SK-N-DZ (cell line): ENCODE results near the gene PRRC2A.
"Not testable (repeated sequence)": the region's sequence is repeated elsewhere in the genome, so short reads cannot be mapped to it uniquely, and the experiment has no call there.

Experiments used
- DNase-seq: peaks from one replicate; pipeline ENCODE4 v3.0.0-alpha.2; 2015; ENCODE audit warnings: low spot score

The PRRC2A gene

DNA sequence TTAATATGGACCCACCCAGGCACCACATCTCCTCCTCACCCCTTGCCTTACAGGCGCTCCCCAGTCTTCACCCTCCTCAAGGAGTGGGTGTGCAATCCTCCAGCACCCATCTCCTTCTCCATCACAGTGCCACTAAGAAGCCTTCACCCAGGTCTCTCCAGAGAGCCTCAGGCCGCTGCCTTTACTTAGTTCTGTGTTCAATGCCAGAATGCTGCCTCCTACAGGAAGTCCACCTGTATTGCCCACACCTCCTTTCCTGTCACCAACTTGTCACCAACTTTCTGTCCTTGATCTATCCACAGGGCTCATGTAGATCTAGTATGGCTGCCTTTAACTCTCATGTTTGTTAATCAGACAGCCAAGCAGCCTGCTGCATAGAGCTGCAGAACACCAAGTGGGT is 35.0 kb upstream of the PRRC2A start:
- DNase-seq: no peak

DNA sequence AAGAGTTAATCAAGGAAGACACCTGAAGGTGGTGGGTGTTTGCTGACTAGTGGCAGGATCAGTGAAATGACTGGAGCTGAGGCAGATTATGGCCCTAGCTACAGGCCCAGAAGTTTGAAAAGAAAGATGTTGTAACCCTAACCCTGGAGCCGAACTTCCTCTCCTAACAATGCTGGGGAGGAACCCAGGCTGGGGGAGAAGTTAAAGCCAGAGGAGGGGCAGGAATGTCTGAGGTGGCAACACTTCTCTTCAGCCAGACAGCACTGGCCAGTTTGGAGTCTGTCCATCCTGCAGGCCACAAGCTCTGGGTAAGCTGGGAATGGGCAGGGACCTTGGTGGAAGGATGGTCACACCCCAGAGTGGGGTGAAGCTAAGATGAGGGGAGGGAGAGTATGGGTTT is 34.5 kb upstream of the PRRC2A start, which contains the start of gene LST1:
LST1 (plus strand) TSS at position 270 of the 400 bp plus-strand sequence. CDS start 1,023 bp downstream, outside the sequence.
- DNase-seq: no peak

DNA sequence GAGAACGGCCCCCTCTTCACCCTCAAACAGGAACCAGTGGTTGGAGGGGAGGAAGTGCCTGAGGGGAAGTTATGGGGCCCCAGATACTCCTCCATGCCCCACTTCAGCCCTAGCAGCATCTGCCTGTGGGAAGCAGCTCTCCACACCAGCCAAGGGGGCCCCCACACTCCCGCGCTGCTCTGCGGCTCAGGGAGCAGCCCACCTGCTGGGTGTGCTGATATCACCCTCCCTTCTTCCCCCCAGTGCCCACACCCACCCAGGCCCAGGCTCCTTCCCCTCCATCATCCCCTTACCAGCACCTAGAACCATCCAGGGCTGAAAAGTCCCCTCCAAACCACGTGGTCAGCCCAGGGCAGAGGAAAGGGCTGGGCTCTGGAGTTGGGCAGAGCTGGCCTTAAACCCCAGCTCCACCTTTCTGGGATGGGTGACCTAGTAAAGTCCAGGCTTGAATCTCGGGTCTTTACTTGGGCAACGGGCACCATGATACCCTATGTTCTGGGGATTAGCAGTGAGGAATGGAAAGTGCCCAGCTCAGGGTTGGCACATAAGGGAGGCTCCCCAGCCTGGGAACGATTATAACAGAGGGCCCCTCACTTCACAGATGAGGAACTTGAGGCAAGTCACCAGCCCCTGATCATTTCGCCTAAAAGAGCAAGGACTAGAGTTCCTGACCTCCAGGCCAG is 33.8 kb upstream of the PRRC2A start:
- DNase-seq: no peak

DNA sequence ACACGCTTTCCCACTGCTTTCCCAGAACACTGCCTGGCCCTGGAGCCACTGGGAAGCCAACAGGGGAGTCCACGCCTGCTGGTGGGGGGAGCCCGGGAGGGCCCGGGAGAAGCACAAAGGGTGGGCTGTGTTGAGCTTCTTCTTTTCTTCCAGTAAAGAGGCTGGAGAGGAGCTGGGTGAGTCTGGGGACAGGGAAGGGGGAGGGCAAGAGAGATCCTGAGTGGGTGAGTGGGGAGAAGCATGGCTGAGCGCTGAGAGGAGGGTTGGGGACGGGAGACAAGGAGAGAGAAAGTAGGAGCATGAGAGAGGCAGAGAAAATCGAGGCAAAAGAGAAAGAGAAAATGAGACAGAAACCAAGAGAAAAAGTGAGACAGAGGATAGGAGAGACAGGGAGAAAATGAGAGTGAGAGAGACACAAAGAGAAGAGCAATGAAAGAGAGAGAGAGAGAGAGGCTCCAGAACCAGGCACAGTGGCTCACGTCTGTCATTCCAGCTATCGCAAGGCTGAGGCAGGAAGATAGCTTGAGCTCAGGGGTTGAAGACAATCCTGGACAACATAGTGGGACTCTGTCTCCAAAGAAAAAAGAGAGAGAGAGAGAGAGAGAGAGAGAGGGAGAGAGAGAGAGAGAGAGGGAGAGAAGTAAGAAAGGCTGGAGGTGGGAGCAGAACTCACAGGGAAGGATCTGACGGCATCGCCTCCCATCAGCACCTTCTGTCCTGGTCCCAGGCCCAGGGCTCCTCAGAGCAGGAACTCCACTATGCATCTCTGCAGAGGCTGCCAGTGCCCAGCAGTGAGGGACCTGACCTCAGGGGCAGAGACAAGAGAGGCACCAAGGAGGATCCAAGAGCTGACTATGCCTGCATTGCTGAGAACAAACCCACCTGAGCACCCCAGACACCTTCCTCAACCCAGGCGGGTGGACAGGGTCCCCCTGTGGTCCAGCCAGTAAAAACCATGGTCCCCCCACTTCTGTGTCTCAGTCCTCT is 32.4 kb upstream of the PRRC2A start:
- no peak for DNase-seq

DNA sequence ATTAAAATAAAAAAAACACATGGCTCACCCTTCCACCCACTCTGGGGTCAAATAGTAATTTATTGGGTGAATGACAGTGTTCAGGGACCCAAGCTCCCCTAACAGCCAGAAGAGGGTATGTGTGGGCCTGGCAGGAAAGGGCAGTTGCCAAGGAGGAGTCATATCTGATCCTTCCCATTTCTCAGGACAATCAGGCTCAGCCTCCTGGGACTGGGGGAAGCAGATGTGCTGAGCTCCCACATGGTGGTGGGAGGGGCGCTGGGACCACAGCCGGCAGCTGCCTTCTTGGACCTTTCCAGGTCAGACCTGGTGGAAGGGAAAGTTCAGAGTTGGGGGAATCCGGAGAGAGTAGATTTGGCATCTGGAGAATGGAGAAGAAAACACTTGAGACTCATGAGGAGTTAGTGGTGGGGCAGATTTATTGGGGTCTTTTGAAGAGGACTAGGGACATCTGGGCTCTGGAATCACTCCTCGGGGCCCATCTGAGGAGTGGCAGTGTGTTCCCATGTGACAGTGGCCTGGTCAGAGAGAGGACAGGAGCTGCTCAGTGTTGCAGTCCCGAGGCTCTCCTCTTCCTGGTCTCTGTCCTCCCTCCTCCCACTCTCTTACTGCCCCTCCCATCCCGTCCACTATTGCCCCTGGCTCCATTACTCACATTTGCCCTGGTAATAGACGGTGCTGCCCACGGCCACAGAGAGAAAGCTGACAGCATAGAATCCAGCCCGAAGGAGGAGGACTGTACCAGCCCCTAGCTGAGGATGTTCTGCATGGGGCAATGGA is 31.5 kb upstream of the PRRC2A start:
- DNase-seq: peak; percentile 71

DNA sequence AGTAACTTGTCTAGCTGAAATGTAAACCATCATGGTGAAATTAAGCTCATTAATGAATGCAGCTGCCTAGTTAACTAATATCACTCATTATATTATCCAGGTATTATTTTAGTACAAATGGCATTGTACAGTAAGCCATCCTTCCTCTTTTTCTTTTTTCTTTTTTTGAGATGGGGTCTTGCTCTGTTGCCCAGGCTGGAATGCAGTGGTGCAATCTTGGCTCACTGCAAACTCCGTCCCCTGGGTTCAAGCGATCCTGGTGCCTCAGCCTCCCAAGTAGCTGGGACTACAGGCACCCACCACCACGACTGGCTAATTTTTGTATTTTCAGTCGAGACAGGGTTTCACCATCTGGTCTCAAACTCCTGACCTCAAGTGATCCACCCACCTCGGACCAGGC is 29.8 kb upstream of the PRRC2A start:
- DNase-seq: not testable (repeated sequence)

DNA sequence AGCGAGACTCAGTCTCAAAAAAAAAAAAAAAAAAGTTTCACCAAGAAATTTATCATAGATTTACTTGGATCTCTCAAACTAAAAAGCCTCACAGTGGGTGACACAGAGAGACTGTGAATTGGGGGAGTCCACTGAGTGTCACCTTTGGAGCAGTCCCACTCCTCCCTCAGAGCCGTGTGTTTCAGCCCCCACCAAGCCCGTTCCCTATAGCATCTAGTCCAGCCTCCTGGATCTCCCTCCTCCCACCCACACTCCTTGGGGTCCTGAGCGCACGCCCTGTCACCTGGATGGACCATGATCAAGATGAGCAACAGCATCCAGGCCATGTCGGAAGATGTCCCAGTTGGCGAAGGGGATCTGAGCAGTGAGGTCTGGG is 28.1 kb upstream of the PRRC2A start:
- DNase-seq: no peak

DNA sequence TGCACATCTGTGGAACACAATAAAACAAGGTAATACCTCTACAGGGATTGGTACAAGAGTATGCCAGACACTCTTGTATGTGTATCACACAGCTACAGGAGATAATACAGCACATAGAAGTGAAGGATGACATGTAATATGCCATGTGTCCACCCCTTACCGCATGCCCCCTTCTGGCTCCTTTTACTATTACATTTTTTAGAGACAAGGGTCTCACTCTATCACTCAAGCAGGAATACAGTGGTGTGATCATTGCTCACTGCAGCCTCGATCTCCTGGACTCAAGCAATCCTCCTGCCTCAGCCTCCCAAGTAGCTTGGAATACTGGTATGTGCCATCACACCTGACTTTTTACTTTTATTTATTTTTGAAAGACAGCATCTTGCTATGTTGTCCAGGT is 23.5 kb upstream of the PRRC2A start:
- peak; percentile 62 for DNase-seq

DNA sequence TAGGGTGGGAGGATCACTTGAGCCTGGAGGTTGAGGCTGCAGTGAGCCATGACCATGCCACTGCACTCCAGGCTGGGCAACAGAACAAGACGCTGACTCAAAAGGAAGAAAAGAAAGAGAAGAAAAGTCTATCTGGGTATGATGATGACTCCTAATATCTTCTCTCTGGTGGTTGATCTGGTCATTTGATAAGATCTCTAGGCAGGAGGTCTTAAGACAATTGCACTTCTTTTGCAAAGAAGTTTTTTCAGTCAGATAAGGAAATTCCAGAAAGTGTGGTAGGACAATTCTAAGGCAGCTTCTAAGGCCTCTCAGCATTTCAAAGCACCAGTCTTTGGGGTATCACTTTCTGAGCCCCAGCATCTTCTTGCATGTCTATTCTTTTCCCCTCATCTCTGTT is 13.2 kb upstream of the PRRC2A start:
- no peak for DNase-seq

DNA sequence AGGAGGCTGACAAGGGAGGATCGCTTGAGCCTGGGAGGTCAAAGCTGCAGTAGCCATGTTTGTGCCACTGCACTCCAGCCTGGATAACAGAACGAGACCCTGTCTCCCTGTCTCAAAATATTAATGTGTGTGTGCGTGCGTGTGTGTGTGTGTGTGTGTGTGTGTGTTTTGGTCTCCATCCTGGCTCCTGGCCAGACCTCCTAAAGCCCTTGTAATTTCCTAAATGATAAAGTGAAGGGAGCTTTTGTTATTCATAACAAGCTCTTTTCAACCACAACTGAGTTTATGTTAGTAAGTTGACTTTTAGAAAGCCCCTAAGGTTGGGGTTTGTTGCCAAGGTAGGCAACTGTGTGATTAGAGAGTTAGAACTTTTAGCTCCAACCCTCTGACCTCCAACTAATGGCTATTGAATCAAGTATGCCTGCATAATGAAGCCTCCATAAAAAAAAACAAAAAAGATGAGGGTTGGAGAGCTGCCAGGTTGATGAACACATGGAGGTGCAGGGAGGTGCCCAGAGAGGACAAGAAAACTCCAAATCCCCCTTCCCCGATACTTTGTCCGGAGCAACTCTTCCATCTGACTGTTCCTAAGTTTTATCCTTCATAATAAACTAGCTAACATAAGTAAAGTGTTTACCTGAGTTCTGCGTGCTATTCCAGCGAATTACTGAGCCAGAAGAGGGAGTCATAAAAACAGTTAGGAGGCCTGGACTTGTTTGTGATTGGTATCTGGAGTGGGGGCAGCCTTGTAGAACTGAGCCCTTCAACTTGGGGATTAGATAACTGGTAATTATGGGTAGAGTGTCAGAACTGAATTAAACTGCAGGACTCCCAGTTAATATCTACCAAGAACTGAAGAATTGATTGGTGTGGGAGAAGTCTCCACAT is 10.8 kb upstream of the PRRC2A start:
- DNase-seq: no peak

DNA sequence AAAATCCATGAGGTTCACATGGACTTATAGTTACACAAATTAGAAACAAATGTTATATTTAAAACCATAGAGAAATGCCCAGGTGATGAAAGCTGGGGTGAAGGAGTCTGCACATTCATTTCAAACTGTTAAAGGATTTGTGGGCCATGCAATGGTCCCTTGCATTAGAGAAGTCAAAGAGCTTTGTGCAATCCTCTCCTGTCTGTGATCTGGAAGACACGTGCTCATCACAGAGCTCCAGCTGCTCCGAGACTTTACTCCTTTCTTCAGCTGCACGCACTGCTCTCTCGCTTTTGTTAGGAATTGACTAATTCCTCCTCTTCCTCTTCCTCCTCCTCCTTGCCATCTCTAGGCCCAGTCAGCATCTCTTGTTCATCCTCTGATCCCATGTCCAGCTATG is 9.5 kb upstream of the PRRC2A start:
- DNase-seq: no peak

DNA sequence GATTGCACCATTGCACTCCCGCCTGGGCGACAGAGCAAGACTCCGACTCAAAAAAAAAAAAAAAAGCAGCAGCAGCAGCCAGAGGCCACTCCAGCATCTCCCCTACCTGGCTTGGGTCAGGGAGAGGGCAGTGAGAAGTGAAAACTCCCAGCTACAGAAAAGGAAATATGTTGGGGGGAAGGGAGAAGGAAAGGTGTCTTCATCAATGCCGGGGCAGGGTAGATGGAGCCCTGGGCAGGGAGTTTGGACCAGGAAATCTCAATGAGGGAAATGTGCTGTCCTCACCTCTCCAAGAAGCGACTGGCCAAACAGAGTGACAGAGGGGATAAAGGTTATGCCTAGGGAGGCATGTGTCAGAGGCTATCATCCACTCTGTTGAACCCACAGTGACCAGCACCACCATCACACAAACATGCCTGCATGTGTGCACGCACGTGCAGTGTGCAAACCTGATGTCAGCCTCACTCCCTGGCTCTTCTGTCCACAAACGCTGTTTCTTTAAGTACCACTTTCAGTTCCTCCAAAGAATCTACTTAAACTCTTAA is 6.4 kb upstream of the PRRC2A start:
- DNase-seq: no peak

DNA sequence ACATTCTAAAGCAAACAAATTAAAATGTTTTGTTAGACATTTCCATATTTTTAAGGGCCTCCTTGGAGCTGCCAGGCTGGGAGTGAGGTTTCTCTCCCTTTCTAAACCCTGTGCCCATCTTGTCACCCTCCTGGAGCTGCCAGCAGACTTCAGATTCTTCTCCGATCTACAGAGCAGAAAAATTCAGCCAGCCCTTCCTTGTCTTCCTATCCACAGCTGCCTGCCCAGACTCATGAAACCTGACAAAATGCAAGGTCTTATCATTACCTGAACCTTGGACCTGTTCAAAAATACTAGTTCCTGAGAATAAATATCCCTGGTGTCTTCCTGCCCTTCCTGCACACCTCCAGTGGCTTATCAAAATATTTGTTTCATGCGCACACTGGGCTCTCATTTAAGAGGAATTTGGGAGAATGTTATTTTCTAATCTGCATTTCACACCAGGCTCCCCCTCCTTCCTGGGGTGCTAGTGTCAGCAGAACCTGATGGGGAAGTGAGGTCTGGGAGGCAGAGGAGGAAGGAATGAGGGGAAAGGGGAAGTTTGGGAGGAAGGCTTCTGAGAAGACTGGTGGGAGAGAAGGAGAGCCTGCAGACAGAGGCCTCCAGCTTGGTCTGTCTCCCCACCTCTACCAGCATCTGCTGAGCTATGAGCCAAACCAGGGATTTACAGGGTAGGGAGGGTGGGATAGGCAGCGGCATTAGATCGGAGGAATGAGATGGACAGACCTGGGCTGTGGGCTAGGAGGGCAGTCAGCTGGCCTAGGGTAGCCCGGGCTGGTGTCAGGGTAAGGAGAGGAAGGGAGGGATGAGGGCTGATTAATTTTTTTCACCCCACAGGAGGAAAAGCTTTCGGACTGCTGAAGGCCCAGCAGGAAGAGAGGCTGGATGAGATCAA is 5.6 kb upstream of the PRRC2A start, which contains the start of gene AIF1:
AIF1 (plus strand) TSS at position 551 of the 895 bp plus-strand sequence; CDS start at position 647, 96 bp downstream.
- no peak for DNase-seq

DNA sequence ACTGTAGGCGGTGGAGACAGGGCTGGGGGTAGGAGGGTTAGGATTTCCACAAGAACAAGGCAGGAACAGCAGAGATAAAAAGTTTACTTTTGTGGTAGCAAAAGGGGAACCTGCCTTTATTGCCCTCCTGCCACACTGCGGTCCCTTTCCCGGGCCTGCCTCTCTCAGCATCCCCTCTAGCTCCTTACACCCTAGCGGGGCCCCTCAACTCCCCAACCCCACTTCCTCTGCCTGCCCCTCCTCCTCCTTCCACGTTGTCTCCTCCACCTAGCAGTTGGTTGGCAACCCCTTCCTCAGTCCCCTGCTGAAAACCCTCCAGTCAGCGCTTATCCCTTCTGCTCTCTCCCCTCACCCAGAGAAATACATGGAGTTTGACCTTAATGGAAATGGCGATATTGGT is 4.8 kb upstream of the PRRC2A start:
- no peak for DNase-seq

DNA sequence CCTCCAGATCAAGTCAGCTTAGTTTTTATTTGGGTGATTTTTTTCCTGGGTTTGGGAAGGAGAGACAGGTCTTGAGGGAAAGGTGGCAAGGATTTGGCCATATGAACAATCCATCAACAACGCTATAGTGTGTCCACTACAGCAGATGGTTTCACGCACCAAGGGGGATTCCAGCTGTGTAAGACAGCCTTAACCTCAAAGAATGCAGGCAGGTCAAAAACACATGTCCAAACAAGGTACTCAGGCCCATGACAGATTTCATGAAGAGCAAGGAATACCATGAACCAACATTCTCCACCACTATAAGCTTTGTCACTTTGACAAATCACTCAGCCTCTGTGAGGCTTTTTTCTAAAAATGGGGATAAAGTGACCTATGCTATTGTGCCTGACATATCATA is 3.5 kb upstream of the PRRC2A start:
- no peak for DNase-seq

DNA sequence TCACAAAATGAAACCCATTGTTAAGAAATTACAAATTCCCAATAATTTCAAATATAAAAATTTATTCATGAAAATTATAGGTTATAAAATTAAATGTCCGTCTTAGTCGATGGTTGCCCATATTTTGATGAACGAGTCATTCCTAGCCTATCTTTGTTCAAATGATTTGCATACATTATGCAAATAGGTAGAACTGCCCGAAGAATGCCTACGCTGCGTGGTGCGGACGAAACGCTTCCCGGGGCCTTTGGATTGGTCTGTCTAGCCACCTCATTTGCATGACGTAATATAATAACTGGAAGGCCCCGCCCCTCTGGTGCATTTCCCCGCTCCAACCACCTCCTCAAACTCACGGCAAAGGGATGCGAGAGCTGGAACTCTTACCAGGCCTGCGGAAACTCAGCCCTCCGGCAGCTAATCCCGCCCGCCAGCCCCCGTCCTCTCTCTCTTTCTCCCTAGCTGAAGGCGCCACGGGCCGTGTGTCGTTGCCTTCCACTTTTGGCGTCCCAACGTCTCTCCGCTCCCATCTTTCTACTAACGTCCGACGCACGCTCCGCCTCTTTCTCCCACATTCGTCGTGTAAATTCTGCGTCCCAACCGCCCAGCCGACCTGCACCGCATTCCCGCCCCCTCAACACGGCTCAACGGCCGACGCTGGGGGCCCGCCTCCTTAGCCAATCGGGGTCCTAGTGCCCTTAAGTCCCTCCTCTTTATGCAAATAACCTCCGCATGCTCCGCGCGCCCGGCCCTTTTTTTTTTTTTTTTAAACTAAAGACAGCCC is 520 bp upstream of the PRRC2A start:
- peak; percentile 100 for DNase-seq

DNA sequence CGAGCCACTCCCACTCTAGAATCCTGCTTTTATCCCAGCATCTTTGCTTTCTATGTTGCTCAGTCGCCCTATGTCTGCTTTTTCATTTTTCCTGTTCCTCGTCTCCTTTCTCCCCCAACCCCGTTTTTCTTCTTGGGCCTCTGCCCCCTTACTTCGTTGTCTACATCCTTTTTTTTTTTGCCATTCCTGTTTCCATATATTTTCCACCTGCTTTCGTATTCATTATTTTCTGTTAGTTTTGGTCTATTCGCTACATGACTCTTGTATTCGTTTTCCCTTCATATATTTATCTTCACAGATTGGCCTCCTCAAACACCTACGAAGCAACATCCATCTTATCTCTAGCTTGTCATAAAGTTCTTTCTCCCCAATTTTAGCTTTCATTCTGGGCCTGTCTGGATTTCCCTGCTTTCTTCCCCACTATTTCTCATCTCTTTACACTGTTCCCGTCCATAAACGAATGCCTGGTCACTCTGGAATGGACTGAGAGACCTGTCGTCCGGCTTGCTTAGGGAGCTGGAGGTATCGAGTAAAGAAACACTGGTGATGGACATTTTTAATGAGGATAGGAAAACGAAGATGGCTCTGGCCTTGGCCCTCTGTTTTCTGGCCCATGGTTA is 915 bp downstream of the PRRC2A start:
- DNase-seq: no peak

DNA sequence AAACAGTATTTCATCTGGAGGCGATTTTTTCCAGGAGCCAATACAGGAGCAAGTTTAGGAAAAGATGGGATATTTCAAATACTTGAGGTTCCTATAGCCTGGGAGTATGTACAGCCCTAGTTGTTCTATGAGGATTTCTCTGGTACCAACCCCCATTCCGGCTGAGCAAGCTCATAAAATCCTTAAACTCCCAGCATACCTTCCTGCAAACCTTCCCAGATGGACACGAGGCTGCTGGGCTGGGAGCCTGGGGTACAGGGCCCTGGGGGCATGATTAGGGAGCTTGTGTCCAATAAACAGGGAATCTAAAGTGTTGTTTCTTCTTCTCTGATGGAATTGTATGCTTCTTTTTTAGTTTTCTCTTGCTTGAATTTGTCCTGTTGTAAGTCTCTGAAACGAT is 1.5 kb downstream of the PRRC2A start:
- no peak for DNase-seq
